HPDE6-E6E7 (cell line): ENCODE measurements around the gene TRIM14.
"Not testable (repeated sequence)": the region's sequence is repeated elsewhere in the genome, so short reads cannot be mapped to it uniquely, and the experiment has no call there.

Experiments used
- DNase-seq: peaks from one replicate; pipeline ENCODE4 v3.0.0; 2011; ENCODE audit warnings: missing footprints; ENCODE audit errors: extremely low spot score

Gene TRIM14

DNA sequence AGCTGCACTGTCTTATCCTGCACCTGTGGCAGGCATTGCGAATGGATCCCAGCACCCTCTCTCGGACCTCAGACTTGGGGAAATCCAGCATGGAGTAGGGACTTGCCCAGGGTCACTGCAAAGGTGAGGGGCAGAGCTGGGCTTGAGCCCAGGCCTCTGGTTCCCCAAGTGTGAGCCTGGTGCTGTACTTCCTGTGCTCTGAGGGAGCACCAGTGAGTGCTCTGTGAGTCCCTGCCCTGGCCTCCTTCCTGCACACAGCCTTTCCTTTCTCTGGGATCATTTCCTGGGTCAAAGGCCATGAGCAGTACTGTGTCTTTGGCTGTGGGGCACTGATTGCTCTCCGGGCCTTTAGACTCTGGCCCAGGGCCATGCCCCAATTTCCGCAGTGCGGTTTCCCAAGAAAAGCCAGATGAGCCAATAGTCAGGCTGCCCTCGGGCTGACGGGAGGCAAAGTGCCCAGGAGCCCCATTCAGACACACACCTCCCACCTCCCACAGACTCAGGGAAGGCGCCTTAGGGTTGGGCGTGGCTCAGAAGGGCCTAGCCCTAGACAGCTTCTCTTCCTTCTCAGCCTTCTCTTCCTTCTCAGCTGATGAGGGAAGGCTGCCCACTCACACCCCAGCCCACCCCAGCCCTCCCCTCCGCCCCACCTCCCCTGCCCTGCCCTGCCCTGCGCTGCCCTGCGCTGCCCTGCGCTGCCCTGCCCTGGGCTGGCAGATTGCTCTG is 23.3 kb upstream of the TRIM14 start:
- DNase-seq, result peak; percentile 56

GRCh38 chr9:98140503-98140902 is 21.5 kb upstream of the TRIM14 start:
- DNase-seq, result no peak

GRCh38 chr9:98136489-98136888 is 17.5 kb upstream of the TRIM14 start:
- DNase-seq, result no peak

DNA sequence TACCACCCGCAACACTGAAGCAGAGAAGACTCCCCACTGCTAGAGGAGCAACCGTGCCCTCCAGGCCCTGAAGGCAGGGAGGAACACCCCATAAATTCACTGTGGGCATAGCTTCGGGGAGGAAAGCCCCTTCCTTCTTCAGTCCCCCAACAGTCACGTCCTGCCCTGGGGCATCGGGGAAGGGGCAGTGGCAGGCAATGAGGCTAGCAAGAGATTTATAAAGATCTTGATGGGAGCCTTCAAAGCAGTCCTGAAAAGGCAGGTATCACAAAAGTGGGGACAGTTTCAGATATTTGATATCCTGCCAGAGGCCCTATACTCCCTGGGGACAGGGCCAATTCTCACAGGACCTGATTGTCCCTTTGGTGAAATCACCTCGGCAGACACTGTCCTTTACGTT is 16.9 kb upstream of the TRIM14 start:
- no peak for DNase-seq

- no peak for DNase-seq
Observed at GRCh38 chr9:98135558-98135934, 16.5 kb upstream of the TRIM14 start.

- no peak for DNase-seq
Observed at GRCh38 chr9:98134702-98135557, 15.9 kb upstream of the TRIM14 start.

- DNase-seq, result no peak
Observed at GRCh38 chr9:98132806-98133631, 14.0 kb upstream of the TRIM14 start.

DNA sequence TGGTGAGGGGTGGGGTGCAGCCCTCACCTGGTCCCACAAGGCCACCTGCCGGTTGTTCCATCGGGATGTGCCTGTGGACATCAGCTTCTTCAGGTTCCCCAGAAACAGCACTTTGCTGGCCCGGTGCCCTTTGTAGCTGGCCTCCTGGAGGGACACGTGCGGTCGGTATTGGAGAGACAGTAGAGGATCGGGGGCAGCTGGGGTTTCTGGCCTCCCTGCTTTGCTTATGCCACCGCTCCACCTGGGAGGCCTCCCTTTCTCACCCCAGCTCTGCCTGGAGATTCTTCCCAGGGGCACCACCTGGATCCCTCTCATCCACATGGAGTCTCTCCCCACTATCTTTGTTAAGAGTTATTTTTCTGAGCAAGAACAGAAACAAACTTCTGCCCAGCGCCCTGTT is 13.1 kb upstream of the TRIM14 start:
- DNase-seq, result no peak

GRCh38 chr9:98130576-98131228 is 11.7 kb upstream of the TRIM14 start:
- no peak for DNase-seq

DNA sequence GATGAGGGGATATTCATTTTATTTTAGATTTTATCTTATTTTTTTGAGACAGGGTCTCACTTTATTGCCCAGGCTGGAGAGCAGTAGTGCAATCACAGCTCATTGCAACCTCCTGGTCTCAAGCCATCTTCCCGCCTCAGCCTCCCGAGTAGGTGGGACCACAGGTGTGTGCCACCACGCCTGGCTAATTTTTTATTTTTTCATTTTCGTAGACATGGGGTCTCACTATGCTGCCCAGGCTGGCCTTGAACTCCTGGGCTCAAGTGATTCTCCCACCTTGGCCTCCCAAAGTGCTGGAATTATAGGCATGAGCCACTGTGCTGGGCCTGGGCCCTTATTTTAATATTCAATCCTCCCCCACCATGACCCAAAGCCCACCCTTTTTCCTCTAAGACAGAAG is 11.0 kb upstream of the TRIM14 start:
- DNase-seq, result not testable (repeated sequence)

- no peak for DNase-seq
Observed at GRCh38 chr9:98129451-98129881, 10.4 kb upstream of the TRIM14 start.

DNA sequence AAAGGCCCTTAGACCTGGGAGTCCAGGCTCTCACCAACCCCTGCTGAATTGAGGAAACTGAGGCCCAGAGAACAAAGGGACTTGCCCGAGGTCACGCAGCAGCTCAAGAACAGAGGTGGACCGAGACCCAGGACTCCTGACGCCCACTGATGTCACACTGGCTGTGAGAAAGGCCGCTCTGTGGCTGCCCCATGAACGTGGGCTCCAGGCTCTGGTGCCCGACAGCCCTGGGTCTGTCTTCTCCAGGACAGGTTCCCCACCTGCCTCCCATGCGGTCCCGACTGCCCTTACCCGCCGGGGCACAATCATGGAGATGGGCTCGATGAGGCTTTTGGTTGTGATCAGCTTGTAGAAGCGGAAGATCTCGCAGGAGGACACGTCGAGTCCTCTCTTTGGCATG is 9.3 kb upstream of the TRIM14 start:
- no peak for DNase-seq

GRCh38 chr9:98127226-98127625 is 8.2 kb upstream of the TRIM14 start:
- DNase-seq, result no peak

- no peak for DNase-seq
Observed at GRCh38 chr9:98124637-98125426, 5.8 kb upstream of the TRIM14 start.

- not testable (repeated sequence) for DNase-seq
Observed at GRCh38 chr9:98124091-98124490, 5.1 kb upstream of the TRIM14 start.

- DNase-seq, result no peak
Observed at GRCh38 chr9:98121058-98121457, 2.0 kb upstream of the TRIM14 start.

DNA sequence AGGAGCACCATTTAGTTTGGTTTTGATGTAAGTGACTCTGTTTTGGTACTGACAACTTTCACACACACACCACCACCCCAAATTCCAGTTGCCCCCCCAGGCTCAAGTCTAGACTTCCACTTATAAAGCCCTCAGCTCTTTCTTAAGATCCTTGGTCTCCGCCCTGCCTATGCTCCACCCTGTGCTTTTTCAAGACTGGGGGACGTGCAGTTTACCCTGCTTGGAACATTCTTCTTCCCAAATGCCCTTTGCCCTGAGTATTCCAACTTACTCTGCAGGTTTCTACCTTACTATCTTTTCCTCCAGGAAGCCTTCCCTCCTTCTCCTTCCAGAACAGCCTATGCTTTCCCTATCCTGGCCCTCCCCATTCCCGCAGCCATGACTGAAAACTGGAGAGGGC is 1.5 kb upstream of the TRIM14 start:
- DNase-seq, result no peak

DNA sequence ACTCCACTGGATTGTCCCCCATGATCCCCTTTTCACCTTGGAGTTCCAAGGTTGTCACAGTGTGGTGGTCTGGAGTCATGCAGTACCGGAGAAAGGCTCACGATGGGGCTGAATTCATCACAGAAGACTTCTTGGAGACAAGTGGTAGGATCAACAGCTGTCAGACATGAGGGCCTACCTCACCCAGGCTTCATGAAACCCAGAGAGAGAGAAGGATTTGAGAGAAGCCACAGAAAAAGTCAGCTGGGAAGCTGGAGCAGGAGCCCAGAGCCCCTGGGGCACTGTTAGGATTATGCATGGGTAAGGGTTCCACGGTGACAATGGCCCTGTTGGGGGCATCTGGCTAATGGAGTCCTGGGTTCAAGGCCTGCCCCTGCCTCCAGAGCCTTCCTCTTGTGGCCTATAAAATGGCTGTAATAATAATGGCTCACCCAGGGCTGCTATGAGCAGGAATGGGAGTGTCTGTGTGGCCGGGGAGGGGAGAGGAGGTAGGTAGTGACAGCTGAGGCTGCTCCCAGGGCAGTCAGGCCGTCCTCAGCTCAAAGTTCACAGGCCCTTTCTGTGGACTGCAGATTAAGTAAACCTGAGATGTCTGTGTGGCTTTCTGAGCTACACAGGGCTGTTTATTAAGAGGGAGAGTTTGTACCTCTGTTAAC is 910 bp downstream of the TRIM14 start:
- DNase-seq, result peak; percentile 54

GRCh38 chr9:98117097-98117496 is 1.9 kb downstream of the TRIM14 start:
- DNase-seq, result not testable (repeated sequence)

- no peak for DNase-seq
Observed at GRCh38 chr9:98109052-98109451, 10.0 kb downstream of the TRIM14 start.
